HepG2 (cell line): ENCODE data around the gene ZNF322. TPM values are rescaled to one million over a fixed set of nuclear protein-coding genes. Genes with fewer than 3 reads are reported as not detected.
A peak's percentile ranks its signal among the peaks of the same experiment; 100 is the strongest.
"Not testable (repeated sequence)": the region's sequence is repeated elsewhere in the genome, so short reads cannot be mapped to it uniquely, and the experiment has no call there.

ENCODE experiments used
- ATAC-seq: fragments of 200-7000 bp; cut with Tn5 transposase; 3 replicates; pipeline ENCODE4 v1.9.1; 2020; ENCODE audit warnings: mild to moderate bottlenecking, moderate library complexity
- BruUV-seq: library from RNA; stranded (reverse); fragments of 400-500 nt; replicated peaks from 2 replicates; lab custom pipeline; 2021; lab: Mats Ljungman, UMichigan
- CTCF ChIA-PET: fragments of 300-600 bp; formaldehyde crosslinking; extraction: SDS; loops from one replicate; lab custom pipeline; 2021; ENCODE audit warnings: low total read pairs, inconsistent platforms, low intra/inter-chr PET ratio; lab: Yijun Ruan, JAX
- POLR2A ChIA-PET: fragments of 350-600 bp; sonication (Branson Sonifier 250); formaldehyde crosslinking; loops from one replicate; lab custom pipeline; 2020; ENCODE audit warnings: antibody characterized with exemption, inconsistent platforms; lab: Yijun Ruan, JAX
- DNase-seq: peaks from one replicate; pipeline ENCODE4 v3.0.0-alpha.2; 2015; ENCODE audit warnings: low spot score
- FAIRE-seq: peaks from 3 replicates; lab custom pipeline; 2011; peaks lifted over from hg19 to GRCh38; lab: Jason Lieb, UNC
- H2AFZ ChIP-seq: one replicate; pipeline ENCODE4 v1.6.1; 2011; ENCODE audit warnings: low read length, inconsistent platforms
- H3K27ac ChIP-seq: fragments of 300-600 bp; 3 replicates; pipeline ENCODE4 v1.8.0; 2011; ENCODE audit warnings: mixed run types, mild to moderate bottlenecking, mixed read lengths, low read length, inconsistent platforms; ENCODE audit not compliant: insufficient read depth; ENCODE audit errors: extremely low read length
- H3K27me3 ChIP-seq, 2 experiments: fragments of 200-600 bp in 1 of 2; 2 replicates in 1 of 2; 3 replicates in 1 of 2; pipeline versions ENCODE4 v1.6.0 to v1.8.0; 2011; ENCODE audit warnings: low read length in 2 of 2, mild to moderate bottlenecking in 2 of 2, moderate library complexity in 2 of 2, inconsistent platforms in 1 of 2; ENCODE audit not compliant: insufficient read depth in 2 of 2, control insufficient read depth in 1 of 2
- H3K36me3 ChIP-seq, 2 experiments: fragments of 200-600 bp in 1 of 2; replicated peaks in 1 of 2; 2 replicates in 1 of 2; 3 replicates in 1 of 2; pipeline versions ENCODE4 v1.5.1 to v1.8.0; 2011; ENCODE audit warnings: low read length in 2 of 2, inconsistent platforms in 1 of 2; ENCODE audit not compliant: insufficient read depth in 2 of 2, control insufficient read depth in 1 of 2
- H3K4me1 ChIP-seq: 2 replicates; pipeline ENCODE4 v1.5.1; 2012; ENCODE audit warnings: low read length, inconsistent platforms; ENCODE audit not compliant: insufficient read depth
- H3K4me2 ChIP-seq: 2 replicates; pipeline ENCODE4 v1.6.0; 2011; ENCODE audit warnings: low read depth, low read length, inconsistent platforms
- H3K4me3 ChIP-seq, 3 experiments: fragments of 200-600 bp in 1 of 3; sonication (generic), shearing (Covaris generic) in 1 of 3; replicated peaks in 1 of 3; 2 replicates each; pipeline ENCODE4 v1.5.1; 2011 to 2016; ENCODE audit warnings: low read length in 3 of 3, inconsistent platforms in 2 of 3, low read depth in 2 of 3, mild to moderate bottlenecking in 2 of 3, control low read depth in 1 of 3, mixed read lengths in 1 of 3; ENCODE audit not compliant: insufficient read depth in 1 of 3
- H3K79me2 ChIP-seq: one replicate; pipeline ENCODE4 v1.6.1; 2011; ENCODE audit warnings: low read length, inconsistent platforms; ENCODE audit not compliant: insufficient read depth
- H3K9ac ChIP-seq: 2 replicates; pipeline ENCODE4 v1.6.0; 2011; ENCODE audit warnings: mild to moderate bottlenecking, low read depth, low read length, inconsistent platforms; ENCODE audit not compliant: insufficient read depth
- H3K9me3 ChIP-seq: 2 replicates; pipeline ENCODE4 v1.5.1; 2012; ENCODE audit warnings: mild to moderate bottlenecking, low read length
- H4K20me1 ChIP-seq: 2 replicates; pipeline ENCODE4 v1.6.0; 2011; ENCODE audit warnings: inconsistent platforms, mild to moderate bottlenecking, low read length, moderate library complexity; ENCODE audit not compliant: insufficient read depth
- WGBS: methylation state at CpG from one replicate; pipeline ENCODE4 v1.1.6; 2017; ENCODE audit warnings: low lambda C conversion rate; 5-methylcytosine and 5-hydroxymethylcytosine counted together
- in situ Hi-C: cut with HindIII; loops from 2 replicates; pipeline ENCODE4 v1.10.0; 2017; ENCODE audit warnings: low pct_unique_long_range_greater_than_20kb; ENCODE audit not compliant: extremely low pct_ligation_motif_present
- intact Hi-C: fragments of 100-400 bp; cut with micrococcal nuclease; formaldehyde crosslinking; loops from one replicate; pipeline ENCODE4 v1.10.0; 2022; ENCODE audit not compliant: unreplicated experiment
- polyA plus RNA-seq, 8 experiments: library from polyadenylated mRNA; depleted of rRNA in 3 of 8; stranded (reverse) in 7 of 8; unstranded in 1 of 8; fragments of >200 nt; fragmentation: Illumina TruSeq in 4 of 8; extraction: Trizol in 4 of 8; gene quantifications; 2 replicates each; pipeline versions ENCODE4 v1.2.1 to v1.2.3, GENCODE V29; 2011 to 2016; ENCODE audit warnings: low read depth in 4 of 8, missing spikeins in 1 of 8, mixed read lengths in 1 of 8; ENCODE audit not compliant: insufficient read depth in 1 of 8
- total RNA-seq, 5 experiments: library from RNA; depleted of rRNA; stranded (reverse); fragments of >200 nt; fragmentation: Illumina TruSeq; extraction: Trizol; gene quantifications; 2 replicates each; pipeline ENCODE4 v1.2.3, GENCODE V29; 2016; ENCODE audit warnings: low read depth in 1 of 5
- TF ChIP-seq, protein P1 (sequence below): fragments of 450-650 bp; IDR thresholded peaks from 2 replicates; pipeline ENCODE4 v1.6.1; 2016

ZNF322 gene
- total and polyA plus RNA-seq, 2 of the 13 experiments (the other 11 are each of a cell fraction or from before 2014, with no cell fraction given), result 8.3 to 22.8 TPM

DNA sequence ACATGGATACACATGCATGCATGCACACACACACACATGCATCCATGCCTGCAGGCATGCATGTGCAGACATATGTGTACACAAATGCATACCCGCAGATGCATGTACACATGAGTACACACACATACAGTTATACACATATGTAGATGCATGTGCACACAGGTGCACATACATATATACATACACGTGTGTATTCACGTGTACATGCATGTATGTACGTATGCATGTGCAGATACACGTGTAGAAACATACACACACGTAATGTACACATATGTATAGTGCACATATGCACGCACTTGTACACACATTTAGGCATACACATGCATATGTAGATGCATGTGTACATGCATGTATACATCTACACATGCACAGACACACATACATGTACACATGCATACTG is 11.0 kb upstream of the ZNF322 start:
- H3K9ac ChIP-seq, H3K27me3 ChIP-seq, H3K79me2 ChIP-seq, in situ Hi-C loops, CTCF ChIA-PET, FAIRE-seq, BruUV-seq, ATAC-seq, H3K4me2 ChIP-seq, H3K36me3 ChIP-seq, POLR2A ChIA-PET, DNase-seq, H3K9me3 ChIP-seq, H3K27ac ChIP-seq, intact Hi-C loops, H4K20me1 ChIP-seq, H2AFZ ChIP-seq, H3K4me1 ChIP-seq, H3K4me3 ChIP-seq: not testable (repeated sequence)
- 9% methylated on average over 7 of the region's 7 CpGs for WGBS
- TF ChIP-seq, protein P1, sequence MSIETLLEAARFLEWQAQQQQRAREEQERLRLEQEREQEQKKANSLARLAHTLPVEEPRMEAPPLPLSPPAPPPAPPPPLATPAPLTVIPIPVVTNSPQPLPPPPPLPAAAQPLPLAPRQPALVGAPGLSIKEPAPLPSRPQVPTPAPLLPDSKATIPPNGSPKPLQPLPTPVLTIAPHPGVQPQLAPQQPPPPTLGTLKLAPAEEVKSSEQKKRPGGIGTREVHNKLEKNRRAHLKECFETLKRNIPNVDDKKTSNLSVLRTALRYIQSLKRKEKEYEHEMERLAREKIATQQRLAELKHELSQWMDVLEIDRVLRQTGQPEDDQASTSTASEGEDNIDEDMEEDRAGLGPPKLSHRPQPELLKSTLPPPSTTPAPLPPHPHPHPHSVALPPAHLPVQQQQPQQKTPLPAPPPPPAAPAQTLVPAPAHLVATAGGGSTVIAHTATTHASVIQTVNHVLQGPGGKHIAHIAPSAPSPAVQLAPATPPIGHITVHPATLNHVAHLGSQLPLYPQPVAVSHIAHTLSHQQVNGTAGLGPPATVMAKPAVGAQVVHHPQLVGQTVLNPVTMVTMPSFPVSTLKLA, result peak; percentile 95

DNA sequence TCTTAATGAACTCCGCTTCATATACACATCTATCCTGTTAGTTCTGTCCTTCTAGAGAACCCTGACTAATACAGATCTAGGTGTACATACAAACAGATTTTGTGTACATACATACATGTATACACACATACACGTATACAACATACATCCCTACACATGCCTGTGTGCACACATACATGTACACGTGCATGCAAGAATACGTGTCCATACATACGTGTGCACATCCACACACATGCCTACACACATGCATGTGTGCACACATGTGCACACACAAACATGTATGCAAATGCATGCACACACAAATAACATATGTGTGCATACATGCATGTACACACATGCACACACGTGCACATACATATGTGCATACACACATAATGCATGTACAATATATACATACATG is 10.5 kb upstream of the ZNF322 start:
- CTCF ChIA-PET, intact Hi-C loops, POLR2A ChIA-PET, H4K20me1 ChIP-seq, H3K4me3 ChIP-seq, H3K4me2 ChIP-seq: not testable (repeated sequence)
- TF ChIP-seq, protein P1, result peak; percentile 8
- TF ChIP-seq, all 625 proteins: peak for 1; not testable (repeated sequence) for 624
- H3K36me3 ChIP-seq, H3K9ac ChIP-seq, BruUV-seq, H3K4me1 ChIP-seq, DNase-seq, H3K79me2 ChIP-seq, H3K27me3 ChIP-seq, H2AFZ ChIP-seq, H3K27ac ChIP-seq, ATAC-seq, in situ Hi-C loops, FAIRE-seq, H3K9me3 ChIP-seq: not testable (repeated sequence)
- WGBS, result 71% methylated on average over 6 of the region's 6 CpGs
